GM23338 (cell line): Measurements from ENCODE around the gene NAA11. TPM values are rescaled to one million over a fixed set of nuclear protein-coding genes. Genes with fewer than 3 reads are reported as not detected.

Experiments
- ATAC-seq: fragments of 200-7000 bp; cut with Tn5 transposase; 3 replicates; pipeline ENCODE4 v1.9.1; 2020
- DNase-seq: peaks from one replicate; pipeline ENCODE4 v3.0.0-alpha.2; 2015; ENCODE audit warnings: low spot score
- H2AFZ ChIP-seq: fragments of 200-600 bp; sonication (generic); 2 replicates; pipeline ENCODE4 v1.8.0; 2016; ENCODE audit warnings: antibody characterized with exemption, mild to moderate bottlenecking, moderate library complexity
- H3F3A ChIP-seq: fragments of 200-600 bp; sonication (generic); replicated peaks from 2 replicates; pipeline ENCODE4 v1.8.0; 2017; ENCODE audit warnings: antibody characterized with exemption, mixed run types, low read depth
- H3K27ac ChIP-seq: fragments of 200-600 bp; sonication (generic); 2 replicates; pipeline ENCODE4 v1.6.1; 2016; ENCODE audit warnings: low read depth
- H3K27me3 ChIP-seq: fragments of 200-600 bp; sonication (generic); 2 replicates; pipeline ENCODE4 v1.8.0; 2016; ENCODE audit warnings: mild to moderate bottlenecking, mixed run types, moderate library complexity; ENCODE audit not compliant: insufficient read depth
- H3K36me3 ChIP-seq: fragments of 200-600 bp; sonication (generic); 2 replicates; pipeline ENCODE4 v1.8.0; 2016; ENCODE audit warnings: mild to moderate bottlenecking; ENCODE audit not compliant: insufficient read depth
- H3K4me1 ChIP-seq: fragments of 200-600 bp; sonication (generic); 2 replicates; pipeline ENCODE4 v1.8.0; 2016; ENCODE audit warnings: mild to moderate bottlenecking, moderate library complexity; ENCODE audit not compliant: insufficient read depth
- H3K4me2 ChIP-seq: fragments of 200-600 bp; sonication (generic); 2 replicates; pipeline ENCODE4 v1.7.1; 2017; ENCODE audit warnings: mixed run types
- H3K4me3 ChIP-seq: fragments of 200-600 bp; sonication (generic); 2 replicates; pipeline ENCODE4 v1.6.1; 2016; ENCODE audit warnings: mixed run types
- H3K79me2 ChIP-seq: fragments of 200-600 bp; sonication (generic); replicated peaks from 2 replicates; pipeline ENCODE4 v1.8.0; 2017; ENCODE audit warnings: mild to moderate bottlenecking; ENCODE audit not compliant: insufficient read depth
- H3K9me2 ChIP-seq: fragments of 200-600 bp; sonication (generic); 2 replicates; pipeline ENCODE4 v1.8.0; 2017; ENCODE audit not compliant: insufficient read depth
- H4K20me1 ChIP-seq: fragments of 200-600 bp; sonication (generic); replicated peaks from 2 replicates; pipeline ENCODE4 v1.8.0; 2017; ENCODE audit warnings: mild to moderate bottlenecking; ENCODE audit not compliant: insufficient read depth
- H3K27ac Mint-ChIP-seq: 2 replicates; pipeline ENCODE4 v1.8.0; 2020; ENCODE audit warnings: inconsistent platforms, mild to moderate bottlenecking, moderate library complexity, mixed read lengths
- H3K27me3 Mint-ChIP-seq: 3 replicates; pipeline ENCODE4 v1.8.0; 2022; ENCODE audit warnings: low read depth, mild to moderate bottlenecking, moderate library complexity, mixed read lengths, inconsistent platforms; ENCODE audit not compliant: insufficient read depth, poor library complexity
- H3K36me3 Mint-ChIP-seq: 3 replicates; pipeline ENCODE4 v1.8.0; 2021; ENCODE audit warnings: low read depth, mild to moderate bottlenecking, inconsistent platforms, moderate library complexity, mixed read lengths
- H3K4me1 Mint-ChIP-seq: 3 replicates; pipeline ENCODE4 v1.8.0; 2020; ENCODE audit warnings: mild to moderate bottlenecking, inconsistent platforms, mixed read lengths
- H3K4me3 Mint-ChIP-seq: 3 replicates; pipeline ENCODE4 v1.8.0; 2021; ENCODE audit warnings: moderate library complexity, mild to moderate bottlenecking, inconsistent platforms, mixed read lengths
- H3K9me3 Mint-ChIP-seq: 3 replicates; pipeline ENCODE4 v1.8.0; 2020; ENCODE audit warnings: moderate library complexity, mild to moderate bottlenecking, inconsistent platforms, mixed read lengths
- CREB1 ChIP-seq: fragments of 250-450 bp; sonication (Bioruptor Pico); IDR thresholded peaks from 2 replicates; pipeline ENCODE4 v1.5.0; 2020; ENCODE audit warnings: low read depth, mild to moderate bottlenecking, moderate library complexity
- EZH2phosphoT487 ChIP-seq: fragments of 200-600 bp; sonication (generic); IDR thresholded peaks from one replicate; pipeline ENCODE4 v1.8.1; 2018; ENCODE audit warnings: antibody characterized with exemption; ENCODE audit not compliant: unreplicated experiment
- JUNB ChIP-seq: IDR thresholded peaks from one replicate; pipeline ENCODE4 v1.6.1; 2016; ENCODE audit warnings: antibody characterized with exemption; ENCODE audit not compliant: unreplicated experiment
- NANOG ChIP-seq: IDR thresholded peaks from 2 replicates; pipeline ENCODE4 v1.6.1; 2016; ENCODE audit warnings: antibody characterized with exemption, borderline replicate concordance
- POLR2AphosphoS5 ChIP-seq: IDR thresholded peaks from 2 replicates; pipeline ENCODE4 v1.6.1; 2016; ENCODE audit warnings: antibody characterized with exemption, low read depth
- REST ChIP-seq: IDR thresholded peaks from one replicate; pipeline ENCODE4 v1.6.1; 2018; ENCODE audit warnings: antibody characterized with exemption; ENCODE audit not compliant: unreplicated experiment
- ZNF114 ChIP-seq: fragments of 250-450 bp; sonication (Bioruptor Pico); IDR thresholded peaks from 2 replicates; pipeline ENCODE4 v1.5.0; 2020; ENCODE audit warnings: mild to moderate bottlenecking, moderate library complexity
- ZNF331 ChIP-seq: fragments of 250-450 bp; sonication (Bioruptor Pico); IDR thresholded peaks from 2 replicates; pipeline ENCODE4 v1.5.0; 2020; ENCODE audit warnings: low read depth, mild to moderate bottlenecking, moderate library complexity
- ZNF462 ChIP-seq: fragments of 250-450 bp; sonication (Bioruptor Pico); IDR thresholded peaks from 2 replicates; pipeline ENCODE4 v1.5.0; 2020; ENCODE audit warnings: mild to moderate bottlenecking, moderate library complexity
- polyA plus RNA-seq: library from polyadenylated mRNA; unstranded; fragments of >200 nt; fragmentation: Nextera tagmentation; extraction: Ambion mirVana; gene quantifications from 2 replicates; pipeline ENCODE4 v1.2.1, GENCODE V29; 2016
- total RNA-seq: library from RNA; depleted of rRNA; stranded (reverse); fragments of >200 nt; shearing (Covaris generic); gene quantifications from 2 replicates; pipeline ENCODE4 v1.2.3, GENCODE V29; 2014

The NAA11 gene
- total and polyA plus RNA-seq, 2 experiments from 2014 or later: not detected

- Histone ChIP-seq H2AFZ (no peak overlapping the region), H3K4me1 (no peaks in the 10 kb centered on the region), H3K79me2 (no peaks in the 10 kb centered on the region), H3K9me2 (no peaks in the 10 kb centered on the region), H4K20me1 (no peaks in the 10 kb centered on the region), H3K27me3 (no peaks in the 10 kb centered on the region), H3K27ac (no peak overlapping the region), H3K4me3 (no peak overlapping the region), H3K4me2 (no peak overlapping the region), H3F3A (no peaks in the 10 kb centered on the region), H3K36me3 (no peaks in the 10 kb centered on the region)
- no peak for ATAC-seq
- Mint-ChIP-seq H3K27me3 (no peaks in the 10 kb centered on the region), H3K4me1 (no peaks in the 10 kb centered on the region), H3K36me3 (no peaks in the 10 kb centered on the region), H3K27ac (no peak overlapping the region), H3K9me3 (no peaks in the 10 kb centered on the region), H3K4me3 (no peak overlapping the region)
- no peak for TF ChIP-seq REST
- no peak for TF ChIP-seq EZH2phosphoT487
- no peak for TF ChIP-seq ZNF114
- TF ChIP-seq CREB1 (CRISPR knock-in tag): no peak
- TF ChIP-seq ZNF462 (CRISPR knock-in tag): no peak
- TF ChIP-seq NANOG: no peak
- no peak for TF ChIP-seq ZNF331 (CRISPR knock-in tag)
- TF ChIP-seq JUNB: no peak
- TF ChIP-seq POLR2AphosphoS5: no peak
- no peak for DNase-seq
Measured at GRCh38 chr4:79308137-79308536, 17.7 kb downstream of the NAA11 start.
